Gastroesophageal sphincter (tissue), 4 donors: ENCODE measurements around the gene UTS2B. TPM values are rescaled to one million over a fixed set of nuclear protein-coding genes. Genes with fewer than 3 reads are reported as not detected.

Experiments
- ATAC-seq: fragments of 150-250 bp; one replicate; pipeline ENCODE4 v1.9.1; 2016; ENCODE audit warnings: mild to moderate bottlenecking, moderate library complexity
- H3K27ac ChIP-seq, 4 donors: fragments of 200-600 bp; sonication (generic) in 3 of 4; 1 replicate in 3 of 4; 2 replicates in 1 of 4; pipeline ENCODE4 v1.5.1; 2016 to 2019
- H3K27me3 ChIP-seq: fragments of 200-600 bp; sonication (generic); one replicate; pipeline ENCODE4 v1.5.1; 2019
- H3K36me3 ChIP-seq, 2 donors: fragments of 200-600 bp; sonication (generic); one replicate each; pipeline ENCODE4 v1.5.1; 2019; ENCODE audit warnings: control low read depth in 1 of 2
- H3K4me1 ChIP-seq, 3 donors: fragments of 200-600 bp; sonication (generic); 1 replicate in 2 of 3; 2 replicates in 1 of 3; pipeline ENCODE4 v1.5.1; 2016 to 2019; ENCODE audit warnings: control low read depth in 2 of 3
- H3K4me3 ChIP-seq, 2 donors: fragments of 200-600 bp; sonication (generic); one replicate each; pipeline ENCODE4 v1.5.1; 2019; ENCODE audit warnings: mild to moderate bottlenecking in 1 of 2, moderate library complexity in 1 of 2
- H3K9me3 ChIP-seq, 3 donors: fragments of 200-600 bp; sonication (generic); one replicate each; pipeline ENCODE4 v1.5.1; 2017 to 2019; ENCODE audit warnings: control low read depth in 2 of 3
- EP300 ChIP-seq: sonication (generic); formaldehyde crosslinking; IDR thresholded peaks from one replicate; pipeline ENCODE4 v1.6.1; 2017; ENCODE audit warnings: antibody characterized with exemption, mild to moderate bottlenecking
- POLR2A ChIP-seq, 2 donors: fragments of 450-650 bp; IDR thresholded peaks; one replicate each; pipeline ENCODE4 v1.6.1; 2017; ENCODE audit warnings: antibody characterized with exemption in 2 of 2, mild to moderate bottlenecking in 2 of 2, moderate library complexity in 1 of 2
- POLR2AphosphoS5 ChIP-seq: sonication (generic); formaldehyde crosslinking; IDR thresholded peaks from one replicate; pipeline ENCODE4 v1.6.1; 2017; ENCODE audit warnings: antibody characterized with exemption
- WGBS, 2 donors: methylation state at CpG; one replicate each; pipeline ENCODE4 v1.1.5; 2018; ENCODE audit warnings: low coverage in 1 of 2; 5-methylcytosine and 5-hydroxymethylcytosine counted together
- total RNA-seq, 4 donors: library from RNA; depleted of rRNA; stranded (reverse); fragments of >200 nt; gene quantifications; one replicate each; pipeline ENCODE4 v1.1.0, GENCODE V29; 2016
- TF ChIP-seq, protein P1 (sequence below), 4 experiments: fragments of 200-600 bp in 2 of 4; fragments of 450-650 bp in 2 of 4; sonication (generic) in 1 of 4; IDR thresholded peaks; one replicate each; pipeline ENCODE4 v1.5.1; 2017 to 2019; ENCODE audit warnings: antibody characterized with exemption in 4 of 4, mild to moderate bottlenecking in 2 of 4, moderate library complexity in 2 of 4

Gene UTS2B
- total RNA-seq, 4 donors from 2014 or later, result 0.20 TPM; not detected in 3

DNA sequence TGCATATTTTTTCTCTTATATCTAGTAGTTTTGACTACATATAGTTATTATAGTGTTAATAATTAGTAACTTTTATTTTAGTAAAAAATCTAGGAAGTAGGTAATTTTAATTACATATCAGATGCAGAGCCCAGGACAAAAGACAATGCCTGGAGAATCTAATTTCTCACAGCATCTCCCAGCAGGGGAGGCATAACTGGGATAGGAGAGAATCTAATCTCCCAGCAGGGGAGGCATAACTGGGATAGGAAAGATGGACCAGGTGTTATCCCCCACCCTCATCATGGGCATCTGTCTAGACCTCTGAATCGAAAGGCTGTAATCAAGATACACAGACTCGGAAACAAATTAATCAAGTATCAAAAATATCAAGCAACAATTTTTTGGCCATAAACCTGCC, 73.0 kb downstream of the UTS2B start:
- no peak overlapping the region for H3K4me3 ChIP-seq
- no peak overlapping the region for H3K27ac ChIP-seq
- ATAC-seq, result no peak
- TF ChIP-seq EP300 (no peak), POLR2AphosphoS5 (no peak)
- H3K4me1 ChIP-seq, result no peaks in the 10 kb centered on the region
- no peaks in the 10 kb centered on the region for H3K9me3 ChIP-seq
- H3K27me3 ChIP-seq, result no peaks in the 10 kb centered on the region
- WGBS, 2 donors, result 100% methylated on average over 2 of the region's 2 CpGs
- no peaks in the 10 kb centered on the region for H3K36me3 ChIP-seq

DNA sequence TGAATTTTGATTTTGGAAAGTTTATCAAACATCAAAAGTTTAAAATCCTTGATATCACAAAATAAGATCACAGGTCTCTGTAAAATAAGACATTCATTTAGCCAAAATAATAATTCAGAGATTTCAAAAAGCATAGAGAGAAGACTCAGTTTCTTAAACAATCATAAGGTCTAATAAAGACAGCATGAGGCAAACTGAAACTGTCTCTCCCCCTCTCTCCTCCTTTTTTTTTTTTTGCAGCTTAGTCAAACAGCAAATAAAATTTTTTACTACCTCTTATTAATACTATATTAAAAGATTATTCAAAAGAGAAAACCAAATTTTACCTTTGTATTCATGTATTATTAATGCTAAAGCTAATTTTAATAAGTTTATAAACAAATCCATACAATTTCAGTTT, 73.9 kb downstream of the UTS2B start:
- H3K4me3 ChIP-seq, result no peak overlapping the region
- no peak overlapping the region for H3K27ac ChIP-seq
- ATAC-seq, result no peak
- H3K4me1 ChIP-seq, result no peaks in the 10 kb centered on the region
- no peaks in the 10 kb centered on the region for H3K36me3 ChIP-seq
- H3K27me3 ChIP-seq, result no peaks in the 10 kb centered on the region
- H3K9me3 ChIP-seq, result no peaks in the 10 kb centered on the region
- TF ChIP-seq EP300 (no peak), POLR2A (IDR thresholded peaks at IDR 0.05) (no peak), POLR2AphosphoS5 (no peak)
- TF ChIP-seq, protein P1, sequence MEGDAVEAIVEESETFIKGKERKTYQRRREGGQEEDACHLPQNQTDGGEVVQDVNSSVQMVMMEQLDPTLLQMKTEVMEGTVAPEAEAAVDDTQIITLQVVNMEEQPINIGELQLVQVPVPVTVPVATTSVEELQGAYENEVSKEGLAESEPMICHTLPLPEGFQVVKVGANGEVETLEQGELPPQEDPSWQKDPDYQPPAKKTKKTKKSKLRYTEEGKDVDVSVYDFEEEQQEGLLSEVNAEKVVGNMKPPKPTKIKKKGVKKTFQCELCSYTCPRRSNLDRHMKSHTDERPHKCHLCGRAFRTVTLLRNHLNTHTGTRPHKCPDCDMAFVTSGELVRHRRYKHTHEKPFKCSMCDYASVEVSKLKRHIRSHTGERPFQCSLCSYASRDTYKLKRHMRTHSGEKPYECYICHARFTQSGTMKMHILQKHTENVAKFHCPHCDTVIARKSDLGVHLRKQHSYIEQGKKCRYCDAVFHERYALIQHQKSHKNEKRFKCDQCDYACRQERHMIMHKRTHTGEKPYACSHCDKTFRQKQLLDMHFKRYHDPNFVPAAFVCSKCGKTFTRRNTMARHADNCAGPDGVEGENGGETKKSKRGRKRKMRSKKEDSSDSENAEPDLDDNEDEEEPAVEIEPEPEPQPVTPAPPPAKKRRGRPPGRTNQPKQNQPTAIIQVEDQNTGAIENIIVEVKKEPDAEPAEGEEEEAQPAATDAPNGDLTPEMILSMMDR (IDR thresholded peaks at IDR 0.05), result no peak

DNA sequence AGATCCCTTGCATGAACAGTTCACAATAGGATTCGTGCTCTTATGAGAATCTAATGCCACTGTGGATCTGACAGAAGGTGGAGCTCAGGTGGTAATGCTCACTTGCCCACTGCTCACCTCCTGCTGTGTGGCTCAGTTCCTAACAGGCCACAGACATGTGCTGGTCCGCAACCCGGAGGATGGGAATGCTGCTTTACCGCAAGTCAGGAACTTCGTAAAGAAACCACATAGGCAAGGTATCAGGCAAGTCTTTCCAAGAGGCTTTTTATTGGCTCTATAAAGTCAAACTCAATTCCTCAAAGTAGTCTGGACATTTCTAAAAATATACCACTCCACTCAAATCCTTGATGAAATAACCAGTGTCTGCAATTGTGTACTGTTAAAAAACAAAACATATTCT, 75.2 kb downstream of the UTS2B start:
- no peaks in the 10 kb centered on the region for H3K4me1 ChIP-seq
- no peak overlapping the region for H3K4me3 ChIP-seq
- TF ChIP-seq POLR2AphosphoS5 (no peak), POLR2A (IDR thresholded peaks at IDR 0.05) (no peak), EP300 (no peak)
- TF ChIP-seq, protein P1 (IDR thresholded peaks at IDR 0.05), result no peak
- H3K9me3 ChIP-seq, result no peaks in the 10 kb centered on the region
- no peaks in the 10 kb centered on the region for H3K27me3 ChIP-seq
- 89% methylated on average over 3 of the region's 5 CpGs; no CpG with 5 or more reads in 1 of the 2 donors for WGBS, 2 donors
- no peak for ATAC-seq
- no peak overlapping the region for H3K27ac ChIP-seq
- H3K36me3 ChIP-seq, result no peaks in the 10 kb centered on the region

DNA sequence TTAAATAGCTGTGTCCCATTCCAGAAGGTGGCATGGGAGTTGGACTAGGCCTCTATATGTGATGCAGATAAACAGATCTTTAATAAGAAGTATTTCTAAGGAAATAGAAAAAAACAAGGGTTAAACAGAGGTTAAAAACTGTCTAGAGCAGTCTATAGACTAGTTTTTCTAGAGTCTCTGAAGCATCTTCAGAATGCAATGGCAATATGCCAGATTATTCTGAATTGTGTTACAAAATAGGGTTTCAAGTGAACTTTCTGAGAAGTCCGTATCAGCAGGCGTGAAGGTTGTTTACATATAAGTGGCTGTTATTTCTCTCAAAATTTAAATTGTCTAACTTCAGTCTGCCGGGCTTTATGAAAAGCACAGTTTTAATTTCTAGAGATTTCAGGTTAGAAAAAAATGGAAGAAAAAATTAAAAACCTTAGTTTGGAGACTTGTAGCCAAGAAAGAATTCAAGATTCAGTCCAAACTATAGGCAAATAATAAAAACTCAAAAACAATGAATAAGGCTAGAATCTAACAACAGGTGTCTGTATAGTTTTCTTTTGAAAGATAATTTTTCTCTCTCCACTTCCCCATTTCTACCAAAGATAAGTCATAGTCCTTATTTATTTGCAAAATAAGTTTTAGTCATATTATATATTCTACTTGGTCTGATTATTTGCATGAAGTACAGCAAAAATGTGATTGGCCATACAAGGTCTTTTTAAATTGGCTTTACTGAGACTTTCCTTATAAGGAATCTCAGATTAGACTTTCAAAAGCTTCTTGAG, 76.0 kb downstream of the UTS2B start:
- Histone ChIP-seq H3K9me3 (no peaks in the 10 kb centered on the region), H3K27me3 (no peaks in the 10 kb centered on the region), H3K4me3 (no peak overlapping the region), H3K4me1 (no peaks in the 10 kb centered on the region), H3K27ac (no peak overlapping the region), H3K36me3 (no peaks in the 10 kb centered on the region)
- 76 to 86% methylated on average over 3 of the region's 3 CpGs for WGBS, 2 donors
- ATAC-seq, result no peak
- TF ChIP-seq, protein P1 (IDR thresholded peaks at IDR 0.05), result no peak
- TF ChIP-seq POLR2AphosphoS5 (no peak), POLR2A (IDR thresholded peaks at IDR 0.05) (no peak), EP300 (no peak)

DNA sequence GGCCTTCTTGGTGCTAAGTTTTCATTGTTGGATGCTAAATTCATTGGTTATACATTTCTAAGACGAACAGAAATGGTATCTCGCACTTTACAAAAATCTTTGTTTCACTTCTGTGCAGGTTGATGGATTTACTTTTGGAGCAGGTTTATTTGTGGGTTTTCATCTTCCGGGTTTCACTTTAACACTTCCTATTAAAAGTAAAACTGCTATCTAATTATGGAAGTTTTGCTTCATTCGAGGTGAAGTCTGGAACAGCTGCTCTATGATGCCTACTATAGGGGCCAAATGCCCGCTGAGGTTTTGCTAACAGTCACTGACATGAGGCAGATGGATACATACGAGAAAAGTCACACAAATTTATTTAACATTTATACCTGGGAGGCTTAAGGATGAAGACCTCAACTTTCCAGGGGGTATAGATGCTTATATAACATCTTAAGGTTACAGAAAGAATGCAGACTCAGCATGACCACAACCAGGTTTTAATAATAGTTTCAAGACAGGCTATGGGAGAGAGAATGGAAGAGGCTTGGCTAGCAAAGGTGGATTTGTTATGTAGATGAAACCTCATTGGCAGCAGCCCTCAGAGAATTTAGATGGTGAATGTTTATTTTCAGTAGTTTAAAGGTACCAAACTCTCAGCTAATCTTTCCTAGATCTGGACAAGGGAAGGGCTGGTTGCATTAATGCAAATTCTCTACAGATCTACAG, 77.1 kb downstream of the UTS2B start:
- ATAC-seq, result no peak
- 67 to 81% methylated on average over 4 to 6 of the region's 6 CpGs for WGBS, 2 donors
- H3K4me3 ChIP-seq, result no peak overlapping the region
- no peaks in the 10 kb centered on the region for H3K27me3 ChIP-seq
- no peak for TF ChIP-seq POLR2A (IDR thresholded peaks at IDR 0.05)
- TF ChIP-seq, protein P1 (IDR thresholded peaks at IDR 0.05), result no peak
- no peak for TF ChIP-seq EP300
- no peak for TF ChIP-seq POLR2AphosphoS5
- no peak overlapping the region for H3K27ac ChIP-seq
- no peaks in the 10 kb centered on the region for H3K36me3 ChIP-seq
- no peaks in the 10 kb centered on the region for H3K9me3 ChIP-seq
- no peaks in the 10 kb centered on the region for H3K4me1 ChIP-seq
